DND-41 (cell line): ENCODE data around the gene BMPR1A.

Experiments
- CTCF ChIP-seq: IDR thresholded peaks from 2 replicates; pipeline ENCODE4 v1.5.1; 2012; ENCODE audit warnings: borderline replicate concordance, low read length, moderate library complexity, mild to moderate bottlenecking; ENCODE audit not compliant: poor library complexity, severe bottlenecking; ENCODE audit errors: extremely low read depth
- EZH2 ChIP-seq: IDR thresholded peaks from 3 replicates; pipeline ENCODE4 v1.6.1; 2012; ENCODE audit warnings: borderline replicate concordance, low read depth, mild to moderate bottlenecking, moderate library complexity, low read length, inconsistent platforms; ENCODE audit not compliant: severe bottlenecking

- TF ChIP-seq CTCF, result no peak
- no peak for TF ChIP-seq EZH2
These were observed 30.3 kb upstream of the BMPR1A start for GRCh38 chr10:86725980-86726676.
